ENCODE measurements around the gene RBM44.
"Not testable (repeated sequence)": the region's sequence is repeated elsewhere in the genome, so short reads cannot be mapped to it uniquely, and the experiment has no call there.

RBM44 gene, protein sequence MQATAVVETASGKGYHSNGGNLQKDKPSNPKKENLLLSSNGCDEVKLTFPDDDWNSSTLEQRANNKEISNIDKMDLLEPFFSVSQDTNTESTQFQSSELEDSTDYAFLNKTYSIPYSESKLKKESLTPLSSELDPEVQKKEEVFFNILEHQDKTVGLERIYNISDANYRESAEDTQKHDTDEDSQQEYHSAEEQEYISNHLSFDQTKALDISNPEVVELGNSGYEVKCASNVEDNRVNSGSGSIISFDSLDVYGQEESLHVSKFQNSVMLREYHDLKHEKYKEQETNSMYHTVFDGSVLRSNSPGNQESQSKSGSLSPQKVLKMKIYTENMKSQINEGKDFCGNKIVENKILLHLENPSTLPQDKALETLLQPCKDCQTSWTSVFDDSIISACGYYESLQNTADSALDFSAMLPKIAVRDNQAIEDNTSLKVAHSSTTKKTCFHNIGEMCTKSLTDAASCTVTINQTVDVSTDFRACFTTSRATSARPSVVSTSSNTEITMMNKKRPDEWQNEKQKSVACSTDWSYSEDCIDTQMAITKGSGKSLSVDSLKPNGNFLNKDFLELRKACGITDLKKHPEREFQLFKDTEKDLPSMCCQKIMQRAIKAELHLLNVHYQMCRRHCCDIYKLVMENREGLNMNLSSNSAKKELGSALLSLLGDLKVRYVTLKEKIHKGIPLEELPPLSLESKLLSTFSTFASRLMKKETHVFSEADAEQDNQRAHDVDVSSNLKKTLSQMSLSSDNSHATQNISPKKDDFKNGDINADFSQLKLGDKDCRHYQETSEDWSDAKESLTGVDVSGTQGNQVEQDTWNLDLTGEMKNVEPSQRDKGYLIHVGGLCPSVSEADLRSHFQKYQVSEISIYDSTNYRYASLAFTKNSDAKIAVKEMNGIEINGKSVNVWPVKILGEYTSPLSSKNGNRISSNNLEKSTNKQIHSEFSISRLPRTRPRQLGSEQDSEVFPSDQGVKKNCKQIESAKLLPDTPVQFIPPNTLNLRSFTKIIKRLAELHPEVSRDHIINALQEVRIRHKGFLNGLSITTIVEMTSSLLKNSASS

DNA sequence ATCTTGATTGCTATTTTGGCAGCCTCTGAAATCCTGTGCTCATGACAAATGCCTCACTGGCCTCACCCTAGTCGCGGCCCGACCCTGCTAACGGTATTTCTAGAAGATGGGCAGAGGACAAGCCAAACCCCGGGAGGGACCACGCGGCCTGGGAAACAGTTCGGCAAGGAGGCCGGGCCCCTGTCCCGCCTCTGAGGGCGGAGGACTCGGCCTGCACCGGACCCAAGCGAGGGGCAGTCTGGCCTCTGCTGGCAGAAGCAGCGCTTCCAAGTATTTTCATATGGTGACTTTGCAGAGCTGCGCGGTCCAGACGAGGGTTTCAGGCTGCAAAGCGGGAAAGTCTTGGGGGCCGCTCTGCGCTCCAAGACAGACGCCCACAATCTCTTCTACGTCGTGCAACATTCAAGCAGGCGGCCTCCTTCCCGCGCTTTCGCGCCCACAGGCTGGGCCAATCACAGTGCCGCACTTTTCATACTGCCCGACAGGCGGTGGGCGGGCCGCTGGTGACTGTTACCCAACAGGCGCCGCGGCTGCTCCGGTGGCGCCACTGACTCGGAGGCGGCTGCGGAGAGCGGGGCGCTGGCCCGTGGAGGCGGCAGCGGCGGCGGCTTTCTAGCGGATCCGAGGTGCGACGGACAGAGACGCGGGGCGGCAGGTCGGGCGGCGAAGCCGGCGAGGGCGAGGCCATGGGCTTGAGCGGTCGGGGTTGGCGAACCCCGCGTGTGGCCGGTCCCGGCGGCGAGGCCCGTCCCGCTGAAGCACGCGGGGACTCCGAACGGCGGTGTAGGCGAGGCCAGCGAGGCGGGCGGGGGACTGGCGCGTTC, at the start of gene RBM44:
TSS of gene RBM44 (plus strand) at position 544 of the 824 bp plus-strand sequence. CDS start 14,831 bp downstream, outside the sequence.
- H3K4me3 ChIP-seq (ENCODE audit: low read depth, low read length), result no peak within 1 kb of the TSS
- TF ChIP-seq MYC (IDR thresholded peaks at IDR 0.05; ENCODE audit: low read depth, low read length), result no peak
- TF ChIP-seq POLR2A (IDR thresholded peaks at IDR 0.05; ENCODE audit: extremely low read depth, insufficient read length), result no peak
- TF ChIP-seq, protein P1, sequence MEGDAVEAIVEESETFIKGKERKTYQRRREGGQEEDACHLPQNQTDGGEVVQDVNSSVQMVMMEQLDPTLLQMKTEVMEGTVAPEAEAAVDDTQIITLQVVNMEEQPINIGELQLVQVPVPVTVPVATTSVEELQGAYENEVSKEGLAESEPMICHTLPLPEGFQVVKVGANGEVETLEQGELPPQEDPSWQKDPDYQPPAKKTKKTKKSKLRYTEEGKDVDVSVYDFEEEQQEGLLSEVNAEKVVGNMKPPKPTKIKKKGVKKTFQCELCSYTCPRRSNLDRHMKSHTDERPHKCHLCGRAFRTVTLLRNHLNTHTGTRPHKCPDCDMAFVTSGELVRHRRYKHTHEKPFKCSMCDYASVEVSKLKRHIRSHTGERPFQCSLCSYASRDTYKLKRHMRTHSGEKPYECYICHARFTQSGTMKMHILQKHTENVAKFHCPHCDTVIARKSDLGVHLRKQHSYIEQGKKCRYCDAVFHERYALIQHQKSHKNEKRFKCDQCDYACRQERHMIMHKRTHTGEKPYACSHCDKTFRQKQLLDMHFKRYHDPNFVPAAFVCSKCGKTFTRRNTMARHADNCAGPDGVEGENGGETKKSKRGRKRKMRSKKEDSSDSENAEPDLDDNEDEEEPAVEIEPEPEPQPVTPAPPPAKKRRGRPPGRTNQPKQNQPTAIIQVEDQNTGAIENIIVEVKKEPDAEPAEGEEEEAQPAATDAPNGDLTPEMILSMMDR (IDR thresholded peaks at IDR 0.05; ENCODE audit: low read depth, low read length), result no peak
- TF ChIP-seq MAX (IDR thresholded peaks at IDR 0.05; ENCODE audit: low read depth, low read length), result no peak
- no peak for DNase-seq (ENCODE audit: low read depth)

GRCh38 chr2:237749002-237749401, 49.6 kb upstream of the RBM44 start:
- H3K4me3 ChIP-seq (ENCODE audit: low read depth, low read length), result no peak overlapping the region
- TF ChIP-seq MYC (IDR thresholded peaks at IDR 0.05; ENCODE audit: low read depth, low read length), result no peak
- TF ChIP-seq POLR2A (IDR thresholded peaks at IDR 0.05; ENCODE audit: extremely low read depth, insufficient read length), result no peak
- DNase-seq (ENCODE audit: low read depth), result no peak

DNA sequence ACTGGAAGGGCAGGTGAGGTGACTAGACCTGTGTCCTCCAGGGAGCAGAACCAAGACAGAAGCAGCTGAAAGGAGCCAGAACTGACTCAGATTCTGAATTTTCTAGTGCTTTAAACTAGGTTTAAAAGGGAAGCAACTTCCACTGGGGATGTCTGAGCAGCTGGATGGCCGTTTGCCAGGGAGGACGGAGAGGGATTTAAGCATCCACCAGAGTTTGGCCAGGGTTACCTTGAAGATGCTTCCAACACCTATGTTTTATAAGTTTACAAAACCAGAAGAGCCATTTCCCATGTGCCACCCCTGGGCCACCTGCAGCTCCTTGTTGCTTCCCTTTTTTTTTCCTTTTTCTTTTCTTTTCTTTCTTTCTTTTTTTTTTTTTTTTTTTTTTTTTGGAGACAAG, 48.6 kb upstream of the RBM44 start:
- TF ChIP-seq MAX (IDR thresholded peaks at IDR 0.05; ENCODE audit: low read depth, low read length), result no peak
- TF ChIP-seq, protein P1 (IDR thresholded peaks at IDR 0.05; ENCODE audit: low read depth, low read length), result no peak
- TF ChIP-seq MYC (IDR thresholded peaks at IDR 0.05; ENCODE audit: low read depth, low read length), result no peak
- no peak for TF ChIP-seq POLR2A (IDR thresholded peaks at IDR 0.05; ENCODE audit: extremely low read depth, insufficient read length)
- no peak overlapping the region for H3K4me3 ChIP-seq (ENCODE audit: low read depth, low read length)
- no peak for DNase-seq (ENCODE audit: low read depth)

DNA sequence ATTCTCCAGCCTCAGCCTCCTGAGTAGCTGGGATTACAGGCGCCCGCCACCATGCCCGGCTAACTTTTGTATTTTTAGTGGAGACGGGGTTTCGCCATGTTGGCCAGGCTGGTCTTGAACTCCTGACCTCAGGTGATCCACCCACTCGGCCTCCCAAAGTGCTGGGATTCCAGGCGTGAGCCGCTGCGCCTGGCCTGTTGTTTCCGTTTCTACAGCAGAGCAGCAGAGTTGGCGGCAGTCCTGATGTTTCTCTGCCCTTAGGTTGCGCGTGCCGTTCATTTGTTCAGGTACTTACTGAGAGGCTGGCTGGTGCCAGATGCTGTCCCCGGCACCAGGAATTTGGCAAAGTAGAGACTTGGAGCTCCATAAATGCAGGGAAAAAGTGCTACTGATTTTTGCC, 48.1 kb upstream of the RBM44 start:
- DNase-seq (ENCODE audit: low read depth); H3K4me3 ChIP-seq (ENCODE audit: low read depth, low read length): not testable (repeated sequence)

DNA sequence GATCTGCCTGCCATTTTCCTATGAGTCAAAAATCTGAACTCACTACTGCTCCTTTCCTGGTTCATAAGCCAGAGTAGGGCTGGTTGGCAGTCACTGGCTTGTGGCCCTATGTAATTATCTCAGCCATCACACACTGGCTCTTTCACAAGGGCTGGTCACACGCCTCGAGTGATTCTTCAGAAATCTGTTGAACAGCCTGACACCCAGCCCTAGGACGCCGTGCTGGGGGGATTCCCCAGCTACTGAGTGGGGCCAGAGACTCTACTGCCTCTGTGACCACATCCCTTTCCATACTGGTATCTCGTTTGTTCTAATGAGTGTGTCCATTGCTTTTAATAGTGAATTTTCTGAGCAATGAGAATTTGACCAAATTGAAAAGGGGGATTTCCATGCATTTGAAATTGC, 45.8 kb upstream of the RBM44 start:
- TF ChIP-seq MAX (IDR thresholded peaks at IDR 0.05; ENCODE audit: low read depth, low read length) (no peak), MYC (IDR thresholded peaks at IDR 0.05; ENCODE audit: low read depth, low read length) (no peak), POLR2A (IDR thresholded peaks at IDR 0.05; ENCODE audit: extremely low read depth, insufficient read length) (no peak)
- TF ChIP-seq, protein P1 (IDR thresholded peaks at IDR 0.05; ENCODE audit: low read depth, low read length), result no peak
- no peak overlapping the region for H3K4me3 ChIP-seq (ENCODE audit: low read depth, low read length)
- DNase-seq (ENCODE audit: low read depth), result no peak

DNA sequence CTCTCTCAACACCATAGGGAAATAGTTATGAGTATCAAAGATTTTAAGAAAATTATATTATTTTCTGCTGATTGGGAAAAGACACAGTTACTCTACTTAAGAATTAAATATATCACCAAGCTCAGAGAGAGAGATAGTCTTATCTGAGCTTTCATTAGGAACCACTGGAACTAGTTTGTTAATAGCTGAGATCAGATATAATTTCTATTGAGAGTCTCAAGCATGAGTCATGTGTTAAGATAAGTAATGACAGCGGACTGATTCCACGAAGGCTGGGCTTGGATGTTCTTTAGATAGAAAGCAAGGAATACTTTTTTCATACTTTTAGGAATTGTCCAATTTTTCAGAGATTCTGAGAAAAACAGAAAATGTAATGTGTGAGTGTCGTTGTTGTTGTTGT, 44.4 kb upstream of the RBM44 start:
- no peak for DNase-seq (ENCODE audit: low read depth)
- TF ChIP-seq, protein P1 (IDR thresholded peaks at IDR 0.05; ENCODE audit: low read depth, low read length), result no peak
- TF ChIP-seq MAX (IDR thresholded peaks at IDR 0.05; ENCODE audit: low read depth, low read length) (no peak), MYC (IDR thresholded peaks at IDR 0.05; ENCODE audit: low read depth, low read length) (no peak), POLR2A (IDR thresholded peaks at IDR 0.05; ENCODE audit: extremely low read depth, insufficient read length) (no peak)
- H3K4me3 ChIP-seq (ENCODE audit: low read depth, low read length), result no peak overlapping the region

Data from NB4 (cell line).